HG02970 (cell line): ENCODE data around the gene CD52.
A peak's percentile ranks its signal among the peaks of the same experiment; 100 is the strongest.
"Not testable (repeated sequence)": the region's sequence is repeated elsewhere in the genome, so short reads cannot be mapped to it uniquely, and the experiment has no call there.

ENCODE experiments used
- ATAC-seq: cut with Tn5 transposase; IDR thresholded peaks from one replicate; pipeline ENCODE4 v1.9.1; 2021; ENCODE audit warnings: mild to moderate bottlenecking, moderate library complexity, moderate number of reproducible peaks; ENCODE audit not compliant: unreplicated experiment, low FRiP score

Gene CD52

DNA sequence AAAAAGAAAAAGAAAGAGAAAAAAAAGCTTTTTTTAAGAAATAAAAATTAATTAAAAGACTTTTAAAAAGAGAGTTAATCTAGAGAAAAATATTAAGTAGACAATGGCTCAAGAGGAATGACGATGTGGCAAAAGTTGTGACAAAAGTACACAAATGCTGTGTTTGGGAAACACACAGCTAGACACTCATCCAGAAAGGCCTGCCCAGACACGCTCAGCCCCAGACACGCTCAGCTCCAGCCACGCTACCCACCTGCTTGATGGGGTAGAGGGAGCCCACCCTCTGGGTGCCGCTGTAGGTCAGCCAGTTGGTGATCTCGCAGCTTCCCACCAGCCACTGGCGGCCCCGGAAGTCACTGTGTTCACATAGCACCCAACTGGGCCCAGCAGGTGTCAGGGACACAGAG is 10.2 kb downstream of the CD52 start:
- no peak for ATAC-seq

GRCh38 chr1:26328597-26328996 is 10.8 kb downstream of the CD52 start:
- no peak for ATAC-seq

- ATAC-seq, result not testable (repeated sequence)
Observed at GRCh38 chr1:26329380-26329779, 11.6 kb downstream of the CD52 start.

GRCh38 chr1:26330276-26330675 is 12.5 kb downstream of the CD52 start:
- ATAC-seq, result no peak

GRCh38 chr1:26333312-26333711 is 15.6 kb downstream of the CD52 start:
- not testable (repeated sequence) for ATAC-seq

DNA sequence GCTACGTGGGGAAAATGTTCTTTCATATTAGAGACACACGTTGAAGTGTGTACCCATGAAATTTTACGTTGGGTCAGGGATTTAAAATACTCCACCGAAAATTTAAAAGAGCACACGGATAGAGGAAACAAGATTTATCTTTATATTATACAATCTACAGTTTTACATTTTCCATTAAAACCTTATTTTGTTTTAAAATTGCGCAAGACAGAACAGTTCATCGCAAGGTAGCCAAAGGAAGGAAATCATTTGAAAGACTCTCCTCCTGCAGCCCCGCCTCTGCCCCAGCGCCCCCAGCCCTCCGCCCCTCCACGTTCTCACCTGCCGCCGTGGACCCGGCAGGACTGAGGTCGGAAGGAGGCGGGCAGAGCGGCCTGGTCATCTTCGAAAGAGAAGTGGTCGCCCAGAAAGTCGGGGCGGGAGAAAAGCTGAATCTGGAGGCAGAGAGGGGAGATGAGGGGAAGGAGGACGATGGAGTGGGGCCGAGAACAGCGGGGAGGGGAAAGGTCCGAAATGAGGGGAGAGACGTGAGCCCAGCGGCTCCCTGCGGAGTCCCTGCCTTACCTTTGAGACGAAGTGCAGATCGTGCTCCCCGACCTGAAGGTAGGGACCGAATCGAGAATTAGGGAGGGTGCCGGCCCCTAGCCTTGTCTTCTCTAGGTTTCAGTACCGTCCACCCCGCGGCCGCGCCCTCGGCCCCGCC is 18.2 kb downstream of the CD52 start:
- ATAC-seq, result no peak

- peak; percentile 66 for ATAC-seq
Observed at GRCh38 chr1:26336477-26337205, 18.9 kb downstream of the CD52 start.

- no peak for ATAC-seq
Observed at GRCh38 chr1:26337206-26337535, 19.4 kb downstream of the CD52 start.

- ATAC-seq, result no peak
Observed at GRCh38 chr1:26337625-26338024, 19.9 kb downstream of the CD52 start.

- ATAC-seq, result no peak
Observed at GRCh38 chr1:26338670-26339069, 20.9 kb downstream of the CD52 start.

DNA sequence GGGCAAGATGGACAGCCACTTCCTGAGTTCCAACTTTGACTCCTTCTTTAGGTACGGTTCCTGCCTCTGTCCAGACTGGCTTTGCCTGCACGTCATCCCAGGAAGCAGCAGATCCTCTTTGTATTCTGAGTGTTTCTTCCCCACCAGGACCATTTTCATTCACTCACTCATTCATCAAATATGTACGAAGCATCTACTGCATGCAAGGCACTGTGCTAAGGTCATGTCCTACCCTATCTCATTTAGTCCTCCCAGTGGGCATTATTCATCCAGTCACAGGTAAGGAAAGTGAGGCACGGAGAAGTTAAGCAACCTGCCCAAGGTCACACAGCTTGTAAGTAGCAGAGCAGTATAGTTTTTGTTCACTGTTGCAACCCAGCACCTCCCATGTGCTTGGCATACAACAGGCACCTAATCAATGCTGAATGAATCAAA is 22.3 kb downstream of the CD52 start:
- ATAC-seq, result no peak

DNA sequence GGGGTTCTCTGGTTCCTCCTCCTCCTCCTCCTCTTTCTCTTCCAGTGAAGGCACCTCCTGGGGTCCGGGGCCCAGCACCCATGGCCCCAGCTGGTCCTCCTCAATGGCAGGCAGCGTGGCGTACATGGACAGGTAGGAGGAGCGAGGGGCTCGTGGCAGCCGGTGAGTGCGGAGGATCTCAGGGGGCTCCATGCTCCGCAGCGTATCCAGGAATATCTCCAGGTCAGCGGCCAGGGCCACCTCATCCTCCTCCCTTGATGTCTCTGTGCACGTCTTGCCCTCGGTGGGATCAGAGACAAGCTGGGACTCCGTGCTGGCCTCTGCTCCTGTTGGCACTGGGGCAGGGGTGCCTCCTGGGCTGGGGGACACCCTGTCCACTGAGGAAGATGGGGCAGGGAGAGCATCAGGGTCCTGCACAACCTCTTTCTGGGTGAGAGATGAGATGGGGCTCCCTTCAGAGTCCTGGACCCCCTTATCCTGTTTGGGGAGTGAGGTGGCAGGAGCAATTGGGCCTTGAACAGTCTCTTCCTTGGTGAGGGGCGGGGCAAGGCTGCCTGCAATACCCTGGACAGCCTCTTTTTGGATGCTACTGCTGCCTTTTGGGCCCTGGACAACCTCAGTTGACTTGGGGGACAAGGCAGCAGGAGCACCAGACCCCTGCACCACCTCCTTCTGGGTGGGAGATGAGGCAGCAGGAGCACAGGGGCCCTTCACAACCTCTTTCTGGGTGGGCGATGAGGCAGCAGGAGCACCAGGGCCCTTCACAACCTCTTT is 26.6 kb downstream of the CD52 start:
- no peak for ATAC-seq

- ATAC-seq, result no peak
Observed at GRCh38 chr1:26345718-26346117, 28.0 kb downstream of the CD52 start.

GRCh38 chr1:26346274-26347033 is 28.7 kb downstream of the CD52 start:
- ATAC-seq, result no peak

DNA sequence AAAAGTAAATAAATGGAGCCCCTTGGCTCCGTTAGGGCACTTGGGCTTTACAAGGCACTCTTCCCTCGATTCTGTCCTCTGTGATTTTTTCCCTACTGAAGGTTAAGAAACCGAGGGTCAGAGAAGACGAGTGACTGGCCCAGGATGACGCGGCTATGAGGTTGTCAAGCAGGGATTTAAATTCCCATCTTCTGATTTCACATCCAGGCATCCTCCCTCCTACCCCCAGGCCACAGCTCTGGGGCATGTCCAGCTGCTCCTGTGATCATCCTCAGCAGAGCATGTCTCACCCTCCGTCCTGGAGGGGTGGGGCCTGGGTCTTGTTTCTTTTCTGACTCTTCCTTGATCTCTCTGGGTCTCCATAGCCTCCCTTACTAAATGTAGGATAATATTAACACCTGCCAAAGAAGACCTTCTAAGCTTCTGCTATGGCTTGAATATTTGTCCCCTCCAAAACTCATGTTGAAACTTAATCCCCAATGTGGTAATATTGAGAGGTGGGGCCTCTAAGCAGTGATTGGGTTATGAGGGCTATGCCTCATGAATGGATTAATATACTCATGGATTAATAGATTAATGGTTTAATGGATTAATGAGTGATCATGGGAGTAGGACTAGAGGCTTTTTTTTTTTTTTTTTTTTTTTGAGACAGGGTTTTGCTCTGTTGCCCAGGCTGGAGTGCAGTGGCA is 31.6 kb downstream of the CD52 start:
- ATAC-seq, result no peak

DNA sequence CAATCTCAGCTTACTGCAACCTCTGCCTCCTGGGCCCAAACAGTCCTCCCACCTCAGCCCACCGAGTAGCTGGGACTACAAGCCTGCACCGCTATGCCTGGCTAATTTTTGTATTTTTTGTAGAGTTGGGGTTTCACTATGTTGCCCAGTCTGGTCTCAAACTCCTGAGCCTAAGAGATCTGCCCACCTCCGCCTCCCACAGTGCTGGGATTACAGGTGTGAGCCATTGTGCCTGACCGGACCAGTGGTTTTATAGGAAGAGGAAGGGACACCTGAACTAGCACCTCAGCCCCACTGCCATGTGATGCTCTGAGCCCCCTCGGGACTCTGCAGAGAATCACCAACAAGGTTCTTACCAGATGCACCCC is 32.1 kb downstream of the CD52 start:
- no peak for ATAC-seq

- ATAC-seq, result no peak
Observed at GRCh38 chr1:26350343-26350700, 32.6 kb downstream of the CD52 start.

GRCh38 chr1:26350701-26351589 is 33.2 kb downstream of the CD52 start:
- no peak for ATAC-seq

DNA sequence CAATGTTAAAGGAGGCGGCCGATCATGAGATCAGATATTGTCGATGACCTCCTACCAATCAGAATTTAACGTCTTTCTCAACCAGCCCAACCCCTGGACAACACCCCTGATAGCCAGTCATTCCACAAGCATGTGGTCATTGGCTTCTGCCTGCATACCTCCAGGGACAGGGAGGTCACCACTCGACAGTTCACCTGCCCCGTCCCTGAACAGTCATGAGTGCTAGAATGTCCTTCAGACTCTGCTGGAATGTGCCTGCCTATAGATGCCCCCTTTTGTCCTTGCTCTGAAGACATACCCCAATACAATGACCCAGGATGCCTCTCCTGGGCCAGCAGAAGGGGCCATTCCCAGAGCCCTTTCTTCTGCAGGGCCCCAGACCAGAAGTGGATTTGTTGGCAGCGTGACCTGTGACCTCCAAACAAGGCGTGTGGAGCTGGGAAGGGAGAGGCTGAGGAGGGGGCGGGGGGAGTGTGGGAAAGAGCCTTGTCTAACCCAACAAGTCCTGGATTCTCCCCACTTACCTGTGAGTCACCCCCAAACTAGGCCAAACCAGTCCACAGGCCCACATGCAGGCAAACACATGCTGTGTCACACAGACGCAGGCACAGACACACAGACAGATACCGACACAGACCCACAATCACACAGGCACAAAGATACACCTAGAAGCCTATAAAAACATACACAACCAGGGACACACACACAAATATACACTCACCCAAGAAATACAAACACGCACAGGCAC is 34.0 kb downstream of the CD52 start:
- ATAC-seq, result no peak
